NCI-H774 (cell line): Measurements from ENCODE around the gene ORC3.
A peak's percentile ranks its signal among the peaks of the same experiment; 100 is the strongest.

Source experiments
- DNase-seq: peaks from one replicate; lab custom pipeline; 2025; lab: John Stamatoyannopoulos, UW

ORC3 gene

GRCh38 chr6:87589693-87590416 is at the start of gene ORC3, which contains the start of gene RARS2:
Gene ORC3, plus strand, starts transcription at chr6:87590135. Its CDS starts 34 bp downstream, at chr6:87590169.
Gene RARS2, minus strand, starts transcription at chr6:87589987. Its CDS starts 30 bp downstream, at chr6:87589957.
- DNase-seq: peak; percentile 99

GRCh38 chr6:87540539-87540938 is 49.4 kb upstream of the ORC3 start:
- no peak for DNase-seq

- DNase-seq: no peak
These were observed 48.9 kb upstream of the ORC3 start for GRCh38 chr6:87541041-87541440.

GRCh38 chr6:87541744-87542143 is 48.2 kb upstream of the ORC3 start:
- no peak for DNase-seq

- no peak for DNase-seq
These were observed 46.0 kb upstream of the ORC3 start for GRCh38 chr6:87543696-87544473.

- no peak for DNase-seq
These were observed 45.5 kb upstream of the ORC3 start for GRCh38 chr6:87544474-87544735.

GRCh38 chr6:87551799-87552198 is 38.1 kb upstream of the ORC3 start:
- no peak for DNase-seq

- DNase-seq: no peak
These were observed 36.7 kb upstream of the ORC3 start for GRCh38 chr6:87553159-87553765.

GRCh38 chr6:87555506-87555905 is 34.4 kb upstream of the ORC3 start:
- DNase-seq: no peak

GRCh38 chr6:87558446-87558845 is 31.5 kb upstream of the ORC3 start:
- no peak for DNase-seq

GRCh38 chr6:87561017-87561416 is 28.9 kb upstream of the ORC3 start:
- DNase-seq: no peak

- no peak for DNase-seq
These were observed 17.9 kb upstream of the ORC3 start for GRCh38 chr6:87572021-87572420.

- DNase-seq: no peak
These were observed 17.1 kb upstream of the ORC3 start for GRCh38 chr6:87572883-87573282.

GRCh38 chr6:87573307-87574024 is 16.5 kb upstream of the ORC3 start:
- DNase-seq: no peak

- DNase-seq: peak; percentile 82
These were observed 15.6 kb upstream of the ORC3 start for GRCh38 chr6:87574237-87574804.

- DNase-seq: peak; percentile 74
These were observed 14.5 kb upstream of the ORC3 start for GRCh38 chr6:87575423-87575822.

GRCh38 chr6:87583822-87584221 is 6.1 kb upstream of the ORC3 start:
- DNase-seq: no peak

GRCh38 chr6:87586371-87587077 is 3.4 kb upstream of the ORC3 start:
- no peak for DNase-seq

- no peak for DNase-seq
These were observed 1.1 kb upstream of the ORC3 start for GRCh38 chr6:87588756-87589407.

GRCh38 chr6:87590417-87590880 is 514 bp downstream of the ORC3 start:
- DNase-seq: no peak

GRCh38 chr6:87590990-87591389 is 1.1 kb downstream of the ORC3 start:
- DNase-seq: no peak
